GM10266 (cell line): ENCODE measurements around the gene EPHA2.
"Not testable (repeated sequence)": the region's sequence is repeated elsewhere in the genome, so short reads cannot be mapped to it uniquely, and the experiment has no call there.

Experiments used
- DNase-seq: peaks from one replicate; pipeline ENCODE4 v3.0.0; 2012; ENCODE audit errors: extremely low spot score
- CTCF ChIP-seq: IDR thresholded peaks from 2 replicates; pipeline ENCODE4 v1.5.1; 2012; ENCODE audit warnings: mild to moderate bottlenecking, low read depth; ENCODE audit not compliant: control insufficient read depth, insufficient read depth; ENCODE audit errors: missing control alignments

EPHA2 gene

GRCh38 chr1:16199700-16200099, 43.8 kb upstream of the EPHA2 start:
- DNase-seq: no peak
- TF ChIP-seq CTCF: no peak

DNA sequence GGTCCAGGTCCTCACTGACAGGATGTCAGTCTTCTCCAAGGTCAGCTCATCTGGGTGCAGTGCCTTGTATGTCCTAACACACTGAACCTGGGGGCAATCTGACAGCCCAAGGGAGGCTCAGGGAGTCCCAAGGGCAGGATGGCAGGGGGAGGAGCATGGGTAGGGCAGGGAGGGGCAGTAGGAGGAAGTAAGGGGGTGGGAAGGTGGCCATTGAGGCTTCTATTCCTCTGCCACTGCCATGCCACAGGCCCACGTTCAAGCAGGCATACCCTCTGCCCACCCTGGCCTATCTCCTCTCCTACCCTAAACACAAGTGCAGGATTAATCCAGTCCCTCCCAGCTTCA, 43.3 kb upstream of the EPHA2 start:
- DNase-seq: no peak
- no peak for TF ChIP-seq CTCF

DNA sequence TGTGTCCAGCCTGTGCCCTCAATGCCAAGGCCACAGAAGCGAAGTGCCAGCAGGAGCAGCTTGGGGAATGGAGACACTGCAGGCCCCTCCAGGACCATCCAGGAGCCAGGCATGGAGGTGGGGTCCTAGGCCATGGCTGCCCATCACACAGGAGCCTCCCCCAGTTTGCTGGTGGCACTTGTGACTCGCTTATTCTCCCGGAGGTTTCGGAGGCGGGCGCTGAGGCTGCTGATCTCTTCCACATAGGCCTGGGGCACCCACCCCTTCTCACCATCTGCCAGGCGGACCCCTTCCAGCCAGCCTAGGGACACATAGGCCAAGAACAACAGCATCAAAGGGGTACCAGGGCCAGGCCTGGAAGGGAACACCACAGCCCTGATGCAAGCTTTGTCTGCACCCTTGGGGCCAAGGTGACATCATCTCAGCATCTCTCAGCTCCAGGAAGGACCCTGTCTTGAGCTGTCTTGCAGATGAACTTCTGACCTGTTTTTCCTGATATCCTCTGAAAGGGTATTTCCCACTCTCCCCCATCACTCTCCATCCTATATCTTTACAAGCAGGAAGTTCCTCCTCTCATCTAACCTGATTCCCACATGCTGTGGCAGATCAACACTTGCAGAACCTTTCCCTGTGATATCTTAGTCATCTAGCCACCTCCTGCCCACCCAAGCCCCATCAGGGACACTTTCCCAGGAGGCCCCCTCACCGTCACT, 42.7 kb upstream of the EPHA2 start:
- DNase-seq: no peak
- no peak for TF ChIP-seq CTCF

GRCh38 chr1:16196874-16197273, 41.0 kb upstream of the EPHA2 start:
- DNase-seq: no peak
- TF ChIP-seq CTCF: no peak

- DNase-seq: not testable (repeated sequence)
These were observed 40.3 kb upstream of the EPHA2 start for GRCh38 chr1:16196139-16196538.

GRCh38 chr1:16195518-16195905, 39.6 kb upstream of the EPHA2 start:
- no peak for TF ChIP-seq CTCF
- no peak for DNase-seq

- TF ChIP-seq CTCF: no peak
- no peak for DNase-seq
These were observed 36.2 kb upstream of the EPHA2 start for GRCh38 chr1:16191916-16192546.
